Neutrophil (primary cell): ENCODE data around the gene MLX.

Experiments used
- H3K27ac ChIP-seq: fragments of 200-600 bp; sonication (generic); 2 replicates; pipeline ENCODE4 v1.5.1; 2016; ENCODE audit warnings: mild to moderate bottlenecking, moderate library complexity
- H3K27me3 ChIP-seq: fragments of 200-600 bp; sonication (generic); 2 replicates; pipeline ENCODE4 v1.6.0; 2016; ENCODE audit warnings: mild to moderate bottlenecking
- H3K36me3 ChIP-seq: fragments of 200-600 bp; sonication (generic); 2 replicates; pipeline ENCODE4 v1.5.1; 2017
- H3K4me1 ChIP-seq, 2 experiments: fragments of 200-600 bp in 1 of 2; sonication (generic) in 1 of 2; 1 replicate in 1 of 2; 2 replicates in 1 of 2; pipeline versions ENCODE4 v1.5.1 to v1.6.1; 2013 to 2016; ENCODE audit warnings: low read depth in 1 of 2, low read length in 1 of 2, mild to moderate bottlenecking in 1 of 2, moderate library complexity in 1 of 2; ENCODE audit not compliant: control insufficient read depth in 1 of 2, insufficient read depth in 1 of 2
- H3K4me3 ChIP-seq, 2 experiments: fragments of 200-600 bp in 1 of 2; sonication (generic) in 1 of 2; 1 replicate in 1 of 2; 2 replicates in 1 of 2; pipeline ENCODE4 v1.5.1; 2013 to 2016; ENCODE audit warnings: low read depth in 1 of 2, low read length in 1 of 2, mild to moderate bottlenecking in 1 of 2, moderate library complexity in 1 of 2
- H3K9me3 ChIP-seq: fragments of 200-600 bp; sonication (generic); 2 replicates; pipeline ENCODE4 v1.5.1; 2016
- CTCF ChIP-seq: fragments of 200-600 bp; sonication (generic); IDR thresholded peaks from 2 replicates; pipeline ENCODE4 v1.5.1; 2016; ENCODE audit warnings: antibody characterized with exemption

Gene MLX

GRCh38 chr17:42566883-42567573, at the start of gene MLX:
MLX (plus strand) TSS chr17:42567100; CDS start chr17:42567125, 25 bp downstream.
- Histone ChIP-seq H3K4me1 (peaks cover 47 to 55% of the 10 kb centered on the region in 2 experiments), H3K36me3 (peaks cover 66% of the 10 kb centered on the region), H3K27me3 (no peaks in the 10 kb centered on the region), H3K9me3 (no peaks in the 10 kb centered on the region), H3K4me3 (peak within 1 kb of the TSS; percentile 83 to 95), H3K27ac (peak within 1 kb of the TSS; percentile 97)
- no peak for TF ChIP-seq CTCF

- H3K27ac ChIP-seq: peak overlapping the region; percentile 87
- H3K27me3 ChIP-seq: no peaks in the 10 kb centered on the region
- H3K4me1 ChIP-seq: peaks cover 47% of the 10 kb centered on the region in 2 experiments
- no peaks in the 10 kb centered on the region for H3K9me3 ChIP-seq
- peak overlapping the region in 1 of 2 experiments; percentile 13 for H3K4me3 ChIP-seq
- H3K36me3 ChIP-seq: peaks cover 87% of the 10 kb centered on the region
- peak; percentile 92 for TF ChIP-seq CTCF
Measured at GRCh38 chr17:42517516-42517915, 49.4 kb upstream of the MLX start.

- no peak for TF ChIP-seq CTCF
- H3K4me3 ChIP-seq: no peak overlapping the region
- H3K36me3 ChIP-seq: peaks cover 89% of the 10 kb centered on the region
- no peaks in the 10 kb centered on the region for H3K27me3 ChIP-seq
- H3K9me3 ChIP-seq: no peaks in the 10 kb centered on the region
- H3K4me1 ChIP-seq: peaks cover 47% of the 10 kb centered on the region in 2 experiments
- peak overlapping the region; percentile 87 for H3K27ac ChIP-seq
Measured at GRCh38 chr17:42518046-42518754, 48.7 kb upstream of the MLX start.

- Histone ChIP-seq H3K27ac (peak overlapping the region; percentile 87), H3K4me3 (no peak overlapping the region), H3K9me3 (no peaks in the 10 kb centered on the region), H3K4me1 (peaks cover 47% of the 10 kb centered on the region in 2 experiments), H3K27me3 (no peaks in the 10 kb centered on the region), H3K36me3 (peaks cover 88% of the 10 kb centered on the region)
- no peak for TF ChIP-seq CTCF
Measured at GRCh38 chr17:42518755-42519545, 48.0 kb upstream of the MLX start.
